H1 (cell line): ENCODE measurements around the gene ABCG8.

ENCODE experiments used
- CTCF ChIP-seq, 3 experiments: IDR thresholded peaks; 1 replicate in 2 of 3; 2 replicates in 1 of 3; pipeline versions ENCODE4 v1.5.1 to v1.6.1; 2011; ENCODE audit warnings: low read length in 3 of 3, mild to moderate bottlenecking in 3 of 3, inconsistent platforms in 2 of 3, low read depth in 1 of 3, moderate library complexity in 1 of 3; ENCODE audit not compliant: insufficient read depth in 1 of 3; ENCODE audit errors: control extremely low read depth in 1 of 3
- EP300 ChIP-seq, 2 experiments: IDR thresholded peaks; 1 replicate in 1 of 2; 2 replicates in 1 of 2; pipeline ENCODE4 v1.6.1; 2011 to 2012; ENCODE audit warnings: low read depth in 2 of 2, low read length in 2 of 2, mild to moderate bottlenecking in 2 of 2, borderline replicate concordance in 1 of 2, inconsistent platforms in 1 of 2, moderate library complexity in 1 of 2
- EZH2 ChIP-seq: fragments of 200-600 bp; sonication (generic); IDR thresholded peaks from 2 replicates; pipeline ENCODE4 v1.7.1; 2012; ENCODE audit warnings: low read depth, mild to moderate bottlenecking, moderate library complexity, low read length, inconsistent platforms; ENCODE audit not compliant: severe bottlenecking
- POLR2A ChIP-seq, 2 experiments: IDR thresholded peaks; 1 replicate in 1 of 2; 2 replicates in 1 of 2; pipeline ENCODE4 v1.6.1; 2011; ENCODE audit warnings: low read depth in 2 of 2, low read length in 2 of 2, mild to moderate bottlenecking in 2 of 2; ENCODE audit errors: control extremely low read depth in 1 of 2
- RAD21 ChIP-seq, 2 experiments: IDR thresholded peaks in 1 of 2; conservative IDR thresholded peaks in 1 of 2; 2 replicates each; pipeline ENCODE4 v1.6.1; 2011; ENCODE audit warnings: low read depth in 2 of 2, low read length in 2 of 2, improper control_type of control experiment in 1 of 2, inconsistent platforms in 1 of 2, mild to moderate bottlenecking in 1 of 2, moderate library complexity in 1 of 2

GRCh38 chr2:43874776-43875451, 36.1 kb downstream of the ABCG8 start:
- peak in 2 of 3 experiments; percentile 5 to 6; a peak in 2 of 4 replicates for TF ChIP-seq CTCF (IDR thresholded peaks at IDR 0.05; ENCODE audit: control extremely low read depth in 1 of 3, insufficient read depth in 1 of 3, low read depth in 1 of 3, low read length in 3 of 3)
- no peak for TF ChIP-seq EZH2
- no peak for TF ChIP-seq EP300 (IDR thresholded peaks at IDR 0.05; ENCODE audit: borderline replicate concordance in 1 of 2, low read depth in 2 of 2, low read length in 2 of 2)
- TF ChIP-seq POLR2A (IDR thresholded peaks at IDR 0.05; ENCODE audit: control extremely low read depth in 1 of 2, low read depth in 2 of 2, low read length in 2 of 2) = no peak
- TF ChIP-seq RAD21 (IDR thresholded peaks at IDR 0.05 in 1 of 2, conservative IDR thresholded peaks at IDR 0.05 in 1 of 2; ENCODE audit: low read depth in 2 of 2, low read length in 2 of 2) = no peak
